Posterior vena cava (tissue), 2 donors: ENCODE results near the gene FEM1C. TPM values are rescaled to one million over a fixed set of nuclear protein-coding genes. Genes with fewer than 3 reads are reported as not detected.

Source experiments
- DNase-seq: peaks from one replicate; pipeline ENCODE4 v3.0.0-alpha.2; 2020; ENCODE audit warnings: low spot score
- intact Hi-C, 2 donors: fragments of 100-400 bp; cut with DNase I; formaldehyde crosslinking; loops; one replicate each; pipeline versions ENCODE4 v1.14.1 to v1.14.2; 2022 to 2023
- total RNA-seq, 2 donors: library from RNA; stranded (reverse); fragmentation: NEBNext Ultra II Directional; extraction: Animal tissue kit (Norgen Biotek cat#: 25700); gene quantifications; one replicate each; pipeline ENCODE4 v1.2.1, GENCODE V29; 2021
- donor health status: DM: yes; HTN: yes; CAD: no.
- donor health status: DM: yes; HTN: yes; CAD: no.

Gene FEM1C
- total RNA-seq, 2 donors from 2014 or later: 25.6 to 32.8 TPM

DNA sequence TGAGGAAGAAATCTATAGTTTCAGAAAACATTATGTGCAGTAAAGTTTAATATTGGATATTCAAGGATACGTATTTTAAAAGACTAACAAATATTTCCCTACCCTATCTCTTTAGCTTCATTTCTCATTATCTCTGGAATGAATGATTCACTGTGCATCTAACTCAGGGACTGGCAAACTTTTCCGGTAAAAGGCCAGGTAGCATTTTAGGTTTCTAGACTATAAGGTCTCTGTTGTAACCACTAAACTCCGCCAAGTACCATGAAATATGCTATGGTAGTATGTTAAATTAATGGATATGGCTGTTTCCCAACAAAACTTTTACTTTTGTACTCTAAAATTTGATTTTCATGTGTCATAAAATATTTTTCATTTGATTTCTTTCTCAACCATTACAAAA is 13.2 kb downstream of the FEM1C start:
- intact Hi-C loops: no loop called here
- no peak for DNase-seq

DNA sequence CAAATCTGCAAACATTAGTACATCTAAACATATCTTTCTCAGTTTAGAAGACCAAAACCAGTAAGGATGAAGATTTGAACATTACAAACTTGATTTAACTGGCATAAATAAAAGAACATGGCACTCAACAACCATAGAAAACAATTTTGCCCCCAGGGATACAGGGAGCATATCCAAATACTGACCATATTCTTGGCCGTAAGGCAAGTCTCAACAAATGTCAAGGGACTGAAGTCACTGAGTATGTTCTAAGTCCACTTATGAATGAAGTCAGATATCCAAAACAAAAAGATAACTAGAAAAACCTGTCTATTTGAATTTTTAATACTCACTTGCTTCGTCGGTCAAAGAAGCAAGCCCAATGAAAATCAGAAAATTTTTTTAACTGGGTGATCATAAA is 14.1 kb downstream of the FEM1C start:
- no peak for DNase-seq
- intact Hi-C loops: no loop called here

DNA sequence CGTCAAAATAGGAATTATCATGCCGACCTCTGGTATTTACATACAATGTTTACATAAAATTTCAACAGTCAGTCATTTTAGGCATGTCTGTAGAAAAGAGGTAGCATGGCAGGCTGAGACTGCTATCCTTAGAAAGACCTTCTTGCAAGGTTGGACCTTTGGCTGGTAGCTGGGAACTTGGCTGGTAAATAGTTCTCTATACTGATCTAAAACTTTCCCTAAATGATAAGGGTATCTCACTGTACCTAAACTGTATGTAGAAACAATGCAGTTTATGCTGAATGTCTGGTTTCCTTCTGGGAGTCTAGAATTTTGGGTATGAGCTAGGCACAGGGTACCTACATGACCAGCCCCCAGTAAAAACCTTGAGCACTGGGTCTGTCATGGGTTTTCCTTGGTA is 18.0 kb downstream of the FEM1C start:
- DNase-seq: no peak
- intact Hi-C loops: no loop called here

DNA sequence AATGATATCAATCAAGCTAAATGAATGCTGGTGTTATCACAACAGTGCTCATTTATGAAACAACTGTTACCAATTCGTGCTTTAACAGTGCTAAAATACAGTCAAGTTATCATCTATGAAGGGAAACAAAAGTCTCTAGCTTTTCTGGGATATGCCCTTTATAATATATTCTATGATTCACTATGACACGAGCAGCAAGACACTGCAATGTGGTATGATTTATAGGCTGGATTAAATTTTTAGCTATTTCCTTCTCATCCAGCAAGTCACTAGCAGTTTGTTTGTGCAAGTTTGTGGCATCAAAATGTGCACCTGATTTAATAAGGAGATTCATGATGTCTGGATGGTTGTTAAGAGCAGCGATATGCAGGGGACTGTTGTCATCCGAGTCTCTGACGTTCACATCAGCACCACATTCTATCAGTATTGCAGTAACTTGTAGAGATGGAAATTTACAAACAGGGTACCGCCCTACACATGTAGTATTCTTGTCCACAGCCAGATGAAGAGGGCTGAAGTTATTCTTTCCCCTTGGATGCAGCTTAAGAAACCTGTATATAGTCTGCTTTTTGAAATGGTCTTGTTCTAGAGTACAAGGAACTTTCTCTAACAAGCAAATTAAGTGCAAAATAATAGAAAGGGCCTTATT is 20.3 kb downstream of the FEM1C start:
- DNase-seq: no peak
- intact Hi-C loops: no loop called here

GRCh38 chr5:115522832-115523403 is 21.7 kb downstream of the FEM1C start:
- intact Hi-C loops: no loop called here
- no peak for DNase-seq

DNA sequence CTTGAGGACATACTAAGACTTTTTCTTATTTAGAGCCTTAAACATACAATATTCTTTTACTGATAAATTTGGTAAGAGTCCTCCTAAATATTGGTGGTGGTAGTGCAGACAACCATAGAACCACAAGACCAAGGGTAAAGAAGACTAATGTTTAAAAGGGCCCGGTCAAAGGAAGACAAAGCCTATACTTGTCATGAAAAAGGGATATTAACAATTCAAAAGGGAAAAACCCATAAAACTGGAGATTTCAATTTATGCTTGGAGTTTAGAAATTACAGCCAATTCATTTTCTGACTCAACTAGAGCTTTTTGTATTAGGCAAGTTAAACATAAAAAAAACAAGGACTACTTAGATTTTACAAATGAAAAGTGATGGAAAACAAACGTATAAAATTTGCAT is 24.4 kb downstream of the FEM1C start:
- intact Hi-C loops: no loop called here
- DNase-seq: no peak

GRCh38 chr5:115516372-115516771 is 28.2 kb downstream of the FEM1C start:
- DNase-seq: no peak
- intact Hi-C loops: no loop called here

- DNase-seq: no peak
- intact Hi-C loops: no loop called here
These were observed 30.4 kb downstream of the FEM1C start for GRCh38 chr5:115514220-115514619.

GRCh38 chr5:115511632-115512031 is 32.9 kb downstream of the FEM1C start:
- no peak for DNase-seq
- intact Hi-C loops: no loop called here

DNA sequence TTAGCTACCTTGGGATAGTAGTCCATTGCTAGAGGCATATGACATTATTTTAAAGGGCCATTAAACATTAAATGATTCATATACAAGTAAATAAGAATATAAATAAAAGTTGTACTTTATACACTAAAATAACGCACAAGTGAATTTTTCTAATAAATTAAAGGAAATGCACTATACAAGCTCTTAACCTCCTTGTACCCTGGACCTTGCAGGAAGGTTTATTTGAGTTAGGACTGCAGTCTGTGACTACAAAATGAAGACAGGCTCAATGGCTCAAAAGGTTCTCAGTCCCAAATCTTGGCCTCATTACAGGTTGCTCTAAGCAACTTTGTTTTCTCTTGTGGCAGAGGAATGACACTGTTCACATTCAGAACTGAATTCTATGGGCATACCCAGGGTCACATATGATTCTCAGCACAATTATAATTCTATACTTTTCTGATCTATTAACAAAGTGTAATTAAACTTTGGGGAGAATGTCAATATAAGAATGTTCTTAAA is 34.4 kb downstream of the FEM1C start:
- DNase-seq: no peak
- intact Hi-C loops: no loop called here

DNA sequence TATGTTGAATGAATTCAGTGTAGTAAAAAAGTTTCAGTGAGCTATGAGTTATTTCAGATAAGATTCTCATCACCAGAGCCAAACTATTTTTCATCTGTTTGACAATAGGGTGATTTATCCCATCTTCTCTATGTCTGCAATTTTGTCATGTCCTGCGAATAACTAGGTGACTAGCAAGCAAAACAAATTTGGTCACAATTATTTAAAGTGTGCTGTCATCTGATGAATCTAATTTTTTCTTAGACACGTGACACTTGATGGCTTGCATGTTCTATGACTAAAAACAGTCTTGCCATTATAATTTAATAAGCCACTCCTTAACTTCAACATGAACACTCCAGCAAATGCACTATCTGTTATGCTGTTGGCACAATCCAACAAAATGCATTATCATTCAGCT is 35.0 kb downstream of the FEM1C start:
- no peak for DNase-seq
- intact Hi-C loops: loop anchor here in 1 of 2 donors (10.0 kb wide), 1 partner anchor 85 kb away; no protein-coding TSS in a partner anchor

DNA sequence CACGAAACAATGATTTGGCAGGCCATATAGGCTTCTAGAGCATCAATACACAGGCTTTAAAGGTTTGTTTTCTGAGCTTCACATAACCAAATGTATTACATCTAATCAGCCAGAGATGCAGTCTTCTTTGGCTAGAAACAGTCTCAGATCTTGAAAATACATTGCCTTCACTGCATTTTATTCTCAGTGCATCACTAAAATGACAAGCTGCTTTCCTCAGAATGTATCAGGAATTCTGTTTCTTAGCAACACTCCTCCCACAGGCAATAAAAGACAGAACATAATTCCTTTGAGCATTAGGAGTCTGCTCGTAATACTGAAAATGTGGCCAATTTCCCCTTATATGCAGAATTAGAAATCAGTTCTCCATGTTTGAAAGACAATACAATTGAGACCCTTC is 36.9 kb downstream of the FEM1C start:
- intact Hi-C loops: loop anchor here in 1 of 2 donors (10.0 kb wide), 1 partner anchor 83 kb away; no protein-coding TSS in a partner anchor
- no peak for DNase-seq

DNA sequence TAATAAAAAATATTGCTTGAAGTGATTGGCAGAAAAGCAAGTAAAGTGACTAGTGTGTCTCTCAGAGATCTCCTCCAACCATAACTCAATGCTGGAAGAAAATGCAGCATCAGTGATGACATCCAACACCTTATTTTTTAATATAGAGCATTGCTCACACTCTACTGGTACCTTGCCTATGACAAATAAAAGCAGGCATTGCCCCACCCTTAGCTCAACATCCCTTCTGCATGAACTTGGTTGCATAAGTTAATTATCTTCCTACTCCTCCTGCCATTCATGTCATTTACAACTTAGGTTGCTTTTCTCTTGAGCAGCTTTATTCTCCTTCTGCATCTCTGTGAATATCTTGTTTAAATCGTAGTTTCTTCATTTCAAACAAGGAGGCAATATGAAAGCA is 41.2 kb downstream of the FEM1C start:
- intact Hi-C loops: loop anchor here in 1 of 2 donors (10.0 kb wide), 1 partner anchor 79 kb away; no protein-coding TSS in a partner anchor
- DNase-seq: no peak

- intact Hi-C loops: loop anchor here in 1 of 2 donors (10.0 kb wide), 1 partner anchor 77 kb away; no protein-coding TSS in a partner anchor
- no peak for DNase-seq
These were observed 42.9 kb downstream of the FEM1C start for GRCh38 chr5:115501464-115502210.

- no peak for DNase-seq
- intact Hi-C loops: loop anchor here in 1 of 2 donors (10.0 kb wide), 1 partner anchor 75 kb away; no protein-coding TSS in a partner anchor
These were observed 44.4 kb downstream of the FEM1C start for GRCh38 chr5:115500225-115500624.

GRCh38 chr5:115496936-115497576 is 47.5 kb downstream of the FEM1C start:
- intact Hi-C loops: no loop called here
- no peak for DNase-seq

DNA sequence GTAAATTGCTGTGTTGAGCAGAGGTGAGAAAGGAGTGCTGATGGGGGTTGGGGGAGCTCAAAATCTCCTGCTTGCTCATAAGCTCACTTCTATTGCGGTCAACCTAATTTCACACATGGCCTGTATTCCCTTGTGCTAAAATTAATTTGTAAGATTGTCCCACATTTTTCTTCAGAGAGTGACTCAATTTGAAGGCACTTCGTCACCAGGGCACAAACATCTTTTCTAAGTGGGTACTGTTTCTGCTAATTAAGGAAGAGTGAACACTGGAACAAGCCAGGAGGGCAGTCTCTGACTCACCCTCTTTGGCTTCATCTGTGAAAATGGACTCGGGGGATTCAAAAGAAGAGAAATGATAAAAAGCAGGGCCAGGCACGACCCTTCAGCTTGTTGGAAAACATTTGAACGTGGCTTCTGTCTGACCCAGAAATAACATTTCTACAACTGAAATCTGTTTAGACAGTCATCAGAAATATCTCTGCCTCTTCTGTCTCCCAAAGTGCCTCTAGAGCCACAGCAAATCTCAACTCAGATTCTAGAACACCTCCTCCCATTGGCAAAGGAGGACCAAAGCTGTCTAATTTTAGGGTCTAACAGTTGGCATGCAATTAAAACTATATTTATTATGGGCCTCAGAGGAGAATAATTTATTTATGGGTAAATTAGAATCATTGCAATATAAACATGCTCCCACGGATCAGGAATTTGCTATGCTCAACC is 49.8 kb downstream of the FEM1C start:
- intact Hi-C loops: no loop called here
- DNase-seq: no peak

DNA sequence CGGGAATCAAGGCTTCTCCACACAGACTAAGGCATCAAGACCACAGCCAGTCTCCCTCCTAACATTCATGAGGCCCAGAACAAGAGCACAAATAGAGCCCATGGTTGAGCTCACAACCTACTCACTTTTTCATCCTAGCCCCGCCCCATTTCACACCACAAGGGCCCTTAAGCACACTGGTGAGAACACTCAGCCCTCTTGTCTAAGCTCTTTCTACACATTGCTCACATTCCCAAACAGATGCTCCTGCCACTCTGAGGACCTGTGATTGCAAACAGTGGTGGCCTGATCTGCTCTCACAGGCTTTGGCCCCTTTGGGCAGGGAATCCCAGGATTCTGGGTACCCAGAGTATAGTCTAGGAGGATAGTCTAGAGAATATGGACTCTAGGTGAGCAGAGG is 54.0 kb downstream of the FEM1C start:
- intact Hi-C loops: no loop called here
- no peak for DNase-seq

DNA sequence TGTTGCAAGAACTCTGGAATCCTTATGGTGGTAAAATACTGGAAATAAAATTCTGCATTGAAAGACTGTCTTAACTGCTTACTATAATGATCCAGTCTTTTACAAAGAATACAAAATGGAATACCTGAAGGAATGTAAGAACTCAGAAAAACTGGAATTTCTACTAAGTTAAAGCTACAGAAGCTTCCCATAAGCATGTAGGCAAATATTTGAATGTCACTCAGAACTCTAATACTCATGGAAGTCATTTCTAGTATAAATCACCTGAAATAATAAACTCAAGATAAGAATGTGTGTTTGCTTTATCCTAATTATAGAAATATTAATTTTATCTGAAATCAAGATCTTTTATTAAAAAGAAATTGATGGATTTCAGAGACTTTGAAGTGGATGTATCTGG is 54.8 kb downstream of the FEM1C start:
- intact Hi-C loops: no loop called here
- DNase-seq: no peak
